ENCODE results near the gene SHROOM4.

SHROOM4 gene, protein sequence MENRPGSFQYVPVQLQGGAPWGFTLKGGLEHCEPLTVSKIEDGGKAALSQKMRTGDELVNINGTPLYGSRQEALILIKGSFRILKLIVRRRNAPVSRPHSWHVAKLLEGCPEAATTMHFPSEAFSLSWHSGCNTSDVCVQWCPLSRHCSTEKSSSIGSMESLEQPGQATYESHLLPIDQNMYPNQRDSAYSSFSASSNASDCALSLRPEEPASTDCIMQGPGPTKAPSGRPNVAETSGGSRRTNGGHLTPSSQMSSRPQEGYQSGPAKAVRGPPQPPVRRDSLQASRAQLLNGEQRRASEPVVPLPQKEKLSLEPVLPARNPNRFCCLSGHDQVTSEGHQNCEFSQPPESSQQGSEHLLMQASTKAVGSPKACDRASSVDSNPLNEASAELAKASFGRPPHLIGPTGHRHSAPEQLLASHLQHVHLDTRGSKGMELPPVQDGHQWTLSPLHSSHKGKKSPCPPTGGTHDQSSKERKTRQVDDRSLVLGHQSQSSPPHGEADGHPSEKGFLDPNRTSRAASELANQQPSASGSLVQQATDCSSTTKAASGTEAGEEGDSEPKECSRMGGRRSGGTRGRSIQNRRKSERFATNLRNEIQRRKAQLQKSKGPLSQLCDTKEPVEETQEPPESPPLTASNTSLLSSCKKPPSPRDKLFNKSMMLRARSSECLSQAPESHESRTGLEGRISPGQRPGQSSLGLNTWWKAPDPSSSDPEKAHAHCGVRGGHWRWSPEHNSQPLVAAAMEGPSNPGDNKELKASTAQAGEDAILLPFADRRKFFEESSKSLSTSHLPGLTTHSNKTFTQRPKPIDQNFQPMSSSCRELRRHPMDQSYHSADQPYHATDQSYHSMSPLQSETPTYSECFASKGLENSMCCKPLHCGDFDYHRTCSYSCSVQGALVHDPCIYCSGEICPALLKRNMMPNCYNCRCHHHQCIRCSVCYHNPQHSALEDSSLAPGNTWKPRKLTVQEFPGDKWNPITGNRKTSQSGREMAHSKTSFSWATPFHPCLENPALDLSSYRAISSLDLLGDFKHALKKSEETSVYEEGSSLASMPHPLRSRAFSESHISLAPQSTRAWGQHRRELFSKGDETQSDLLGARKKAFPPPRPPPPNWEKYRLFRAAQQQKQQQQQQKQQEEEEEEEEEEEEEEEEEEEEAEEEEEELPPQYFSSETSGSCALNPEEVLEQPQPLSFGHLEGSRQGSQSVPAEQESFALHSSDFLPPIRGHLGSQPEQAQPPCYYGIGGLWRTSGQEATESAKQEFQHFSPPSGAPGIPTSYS (N-terminal part only)

DNA sequence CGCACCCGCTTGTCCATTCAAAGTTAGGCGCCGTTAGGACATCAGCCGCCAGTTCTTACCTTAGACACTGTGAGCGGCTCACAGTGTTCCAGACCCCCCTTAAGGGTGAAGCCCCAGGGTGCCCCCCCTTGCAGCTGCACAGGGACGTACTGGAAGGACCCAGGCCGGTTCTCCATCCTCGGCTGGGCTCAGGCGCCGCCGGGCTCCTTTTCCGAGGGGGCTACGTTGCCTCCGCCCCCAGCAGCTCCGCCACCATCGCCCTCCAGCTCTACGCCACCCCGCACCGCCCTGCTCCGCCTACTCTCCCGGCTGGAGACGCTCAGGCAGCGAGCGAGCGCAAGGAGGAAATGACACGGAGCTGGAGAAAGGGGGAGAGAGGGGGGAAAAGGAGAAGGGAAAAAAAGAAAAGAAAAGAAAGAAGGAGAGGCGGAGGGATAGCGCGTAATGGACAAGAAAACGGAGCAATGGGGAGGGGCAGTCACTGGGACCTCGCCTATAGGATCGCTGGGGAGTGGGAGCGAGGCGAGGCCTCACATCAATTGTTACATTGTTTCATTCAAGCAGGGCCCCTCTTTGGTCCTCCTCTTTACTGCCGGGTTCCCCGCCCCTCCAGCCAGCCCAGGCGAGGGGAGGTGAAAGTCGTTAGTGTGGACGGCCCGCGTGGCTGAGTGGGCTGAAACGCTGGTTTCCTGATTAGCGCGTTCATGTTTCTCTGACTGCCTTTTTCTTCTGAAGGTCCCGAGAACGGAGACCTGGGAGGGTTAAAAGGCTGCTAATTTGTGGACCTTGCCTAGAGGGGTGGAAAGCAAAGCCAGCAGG lies at the start of gene SHROOM4:
Gene SHROOM4 (minus strand): TSS at position 352 of the 819 bp plus-strand sequence. CDS start 176 bp downstream, at position 176.
- peak; percentile 85 for DNase-seq (ENCODE audit: low spot score)

- DNase-seq (ENCODE audit: low spot score) = no peak
Measured at GRCh38 chrX:50863471-50863870, 49.5 kb upstream of the SHROOM4 start.

GRCh38 chrX:50860518-50860917 lies 46.5 kb upstream of the SHROOM4 start:
- DNase-seq (ENCODE audit: low spot score) = no peak

- DNase-seq (ENCODE audit: low spot score) = no peak
Measured at GRCh38 chrX:50858548-50858947, 44.6 kb upstream of the SHROOM4 start.

- DNase-seq (ENCODE audit: low spot score) = peak; percentile 34
Measured at GRCh38 chrX:50853399-50853798, 39.4 kb upstream of the SHROOM4 start.

GRCh38 chrX:50852524-50852923 lies 38.5 kb upstream of the SHROOM4 start:
- no peak for DNase-seq (ENCODE audit: low spot score)

- DNase-seq (ENCODE audit: low spot score) = no peak
Measured at GRCh38 chrX:50842221-50842620, 28.2 kb upstream of the SHROOM4 start.

GRCh38 chrX:50839730-50840129 lies 25.7 kb upstream of the SHROOM4 start:
- no peak for DNase-seq (ENCODE audit: low spot score)

DNA sequence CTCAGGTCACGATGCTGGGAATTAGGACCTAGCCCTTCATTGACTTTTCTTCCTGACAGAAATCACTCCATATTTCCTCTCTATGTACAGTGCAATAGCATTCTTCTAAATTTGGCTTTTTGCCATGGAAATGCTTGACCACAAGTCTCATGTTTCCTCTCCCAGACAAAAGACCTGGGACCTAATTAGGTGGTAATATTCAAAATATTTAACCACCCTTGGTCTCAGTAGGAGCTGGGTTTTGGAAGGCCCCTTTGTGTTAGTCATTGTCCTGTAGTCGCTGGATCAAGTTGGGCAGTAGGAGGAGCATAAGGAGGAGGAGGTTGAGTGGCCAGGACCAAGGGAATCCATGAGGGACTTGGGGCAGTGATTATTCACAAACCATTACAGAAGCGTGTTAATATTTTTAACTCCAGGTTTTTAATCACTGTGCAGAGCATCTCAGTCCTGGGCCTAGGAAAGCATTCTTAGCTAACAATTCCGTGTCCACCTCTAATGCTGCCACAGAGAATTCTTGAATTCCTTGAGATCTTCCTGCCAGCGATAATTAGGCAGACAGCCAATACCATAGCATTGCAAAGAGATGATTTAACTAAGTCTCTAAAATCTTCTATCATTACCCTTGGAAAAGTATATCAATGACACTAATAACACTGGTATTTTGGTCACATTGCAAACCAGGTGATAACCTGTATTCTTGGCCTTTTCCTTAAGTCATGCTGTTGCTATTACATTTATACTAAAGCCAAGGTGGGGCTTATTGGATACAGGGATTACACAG lies 25.0 kb upstream of the SHROOM4 start:
- DNase-seq (ENCODE audit: low spot score) = no peak

- no peak for DNase-seq (ENCODE audit: low spot score)
Measured at GRCh38 chrX:50827996-50828395, 14.0 kb upstream of the SHROOM4 start.

- DNase-seq (ENCODE audit: low spot score) = no peak
Measured at GRCh38 chrX:50825825-50826224, 11.8 kb upstream of the SHROOM4 start.

GRCh38 chrX:50818986-50819385 lies 5.0 kb upstream of the SHROOM4 start:
- no peak for DNase-seq (ENCODE audit: low spot score)

- no peak for DNase-seq (ENCODE audit: low spot score)
Measured at GRCh38 chrX:50815120-50815519, 1.1 kb upstream of the SHROOM4 start.

- DNase-seq (ENCODE audit: low spot score) = peak; percentile 93
Measured at GRCh38 chrX:50814701-50815100, 707 bp upstream of the SHROOM4 start.

DNA sequence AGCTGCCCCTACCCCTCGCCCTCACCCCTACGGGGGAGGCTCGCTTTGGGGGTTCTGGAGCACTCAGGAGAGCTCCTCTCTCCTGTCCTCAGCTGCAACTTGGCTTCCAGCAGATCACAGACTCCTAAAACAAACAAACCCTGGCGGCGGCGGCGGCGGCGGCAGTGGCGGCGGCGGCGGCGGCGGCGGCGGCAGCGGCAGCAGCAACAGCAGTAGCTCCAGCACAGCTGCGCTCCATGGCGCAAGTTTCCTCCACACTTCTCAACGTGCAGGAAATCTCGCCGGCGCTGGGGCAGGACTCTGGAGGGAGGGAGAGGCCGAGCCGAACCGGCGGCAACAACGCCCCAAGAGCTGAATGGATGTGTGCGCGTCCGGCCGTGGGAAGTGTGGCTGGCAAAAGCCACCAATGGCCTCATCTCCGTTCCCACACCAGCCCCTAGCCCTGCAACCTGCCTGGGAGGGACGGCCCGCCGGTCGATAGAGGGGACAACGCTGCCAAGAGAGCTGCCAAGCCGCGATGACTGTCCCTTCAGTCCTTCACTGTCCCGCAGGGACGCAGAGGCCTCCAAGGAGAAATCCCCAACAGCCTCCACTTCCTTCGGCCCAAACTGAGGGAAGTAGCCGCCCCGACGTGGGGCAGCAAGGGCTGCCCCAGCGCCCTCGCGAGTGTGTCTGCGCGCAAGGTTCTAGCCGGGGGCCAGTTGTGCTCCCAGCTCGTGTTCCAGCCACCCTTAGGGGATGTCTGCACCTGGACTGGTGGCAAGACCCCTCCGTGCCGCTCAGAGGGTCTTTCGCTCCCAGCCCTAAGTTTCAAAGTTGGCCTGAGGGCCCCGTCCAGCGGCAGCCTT lies 775 bp downstream of the SHROOM4 start:
- peak; percentile 23 for DNase-seq (ENCODE audit: low spot score)

- no peak for DNase-seq (ENCODE audit: low spot score)
Measured at GRCh38 chrX:50805276-50805675, 8.7 kb downstream of the SHROOM4 start.

GRCh38 chrX:50801135-50801534 lies 12.9 kb downstream of the SHROOM4 start:
- DNase-seq (ENCODE audit: low spot score) = no peak

DNA sequence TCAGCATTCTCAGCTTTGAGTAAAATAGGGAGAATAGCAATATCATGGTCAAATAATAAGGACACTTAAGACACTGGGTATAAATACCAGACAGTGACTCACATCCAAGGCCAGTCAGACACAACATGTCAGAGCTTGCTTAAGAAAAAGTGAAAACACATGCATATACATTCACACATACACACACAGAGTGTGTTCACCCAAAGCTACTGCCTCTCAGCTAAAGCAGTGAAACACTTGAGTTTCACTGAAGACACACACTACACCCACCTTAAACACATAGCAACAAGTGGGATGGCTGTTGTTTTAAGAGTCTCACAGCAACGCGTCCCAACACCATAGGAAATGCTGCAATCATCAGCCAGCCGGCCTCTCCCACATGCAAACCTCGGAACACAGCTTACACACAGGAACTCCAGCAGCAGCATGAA lies 14.4 kb downstream of the SHROOM4 start:
- DNase-seq (ENCODE audit: low spot score) = no peak

DNA sequence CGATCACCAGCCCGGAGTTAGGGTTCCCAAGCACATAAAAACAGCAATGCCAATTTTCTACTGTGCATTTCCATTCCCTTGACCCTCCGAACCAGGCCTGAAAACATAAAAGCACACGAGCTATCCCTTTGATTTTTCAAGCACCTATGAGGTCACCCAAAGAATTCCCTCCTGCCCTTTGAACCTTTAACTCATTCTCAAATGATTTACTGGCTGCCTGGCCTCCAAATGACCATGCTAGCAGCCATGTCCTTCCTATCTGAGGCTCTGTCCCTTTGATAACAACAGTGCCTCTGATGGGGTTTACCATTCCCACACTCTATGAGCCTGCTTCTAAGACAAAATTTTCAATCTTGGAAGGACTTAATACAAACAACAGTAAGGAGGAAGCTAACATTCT lies 15.2 kb downstream of the SHROOM4 start:
- no peak for DNase-seq (ENCODE audit: low spot score)
